Measurements from ENCODE around the gene CHRNA3.

DNA sequence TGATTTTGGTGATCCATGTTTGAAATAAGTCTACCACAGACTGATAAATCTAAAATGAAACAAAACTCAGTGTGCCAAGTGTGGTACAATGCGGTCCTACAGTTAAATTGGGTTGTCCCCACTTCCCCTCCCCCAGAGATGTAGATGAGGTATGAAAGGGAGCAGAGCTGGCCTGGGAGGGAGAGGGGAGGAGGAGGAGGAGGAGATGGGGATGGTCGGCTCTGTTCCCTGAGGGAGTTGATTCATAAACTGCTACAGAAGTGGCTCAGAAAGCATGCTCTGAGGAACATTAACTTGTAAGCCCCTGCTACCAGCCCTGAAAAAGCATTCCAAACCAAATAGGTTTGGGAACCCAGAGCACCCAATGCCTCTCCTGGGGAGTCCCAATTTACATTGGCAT, 48.2 kb upstream of the CHRNA3 start:
- TF ChIP-seq, protein P1, sequence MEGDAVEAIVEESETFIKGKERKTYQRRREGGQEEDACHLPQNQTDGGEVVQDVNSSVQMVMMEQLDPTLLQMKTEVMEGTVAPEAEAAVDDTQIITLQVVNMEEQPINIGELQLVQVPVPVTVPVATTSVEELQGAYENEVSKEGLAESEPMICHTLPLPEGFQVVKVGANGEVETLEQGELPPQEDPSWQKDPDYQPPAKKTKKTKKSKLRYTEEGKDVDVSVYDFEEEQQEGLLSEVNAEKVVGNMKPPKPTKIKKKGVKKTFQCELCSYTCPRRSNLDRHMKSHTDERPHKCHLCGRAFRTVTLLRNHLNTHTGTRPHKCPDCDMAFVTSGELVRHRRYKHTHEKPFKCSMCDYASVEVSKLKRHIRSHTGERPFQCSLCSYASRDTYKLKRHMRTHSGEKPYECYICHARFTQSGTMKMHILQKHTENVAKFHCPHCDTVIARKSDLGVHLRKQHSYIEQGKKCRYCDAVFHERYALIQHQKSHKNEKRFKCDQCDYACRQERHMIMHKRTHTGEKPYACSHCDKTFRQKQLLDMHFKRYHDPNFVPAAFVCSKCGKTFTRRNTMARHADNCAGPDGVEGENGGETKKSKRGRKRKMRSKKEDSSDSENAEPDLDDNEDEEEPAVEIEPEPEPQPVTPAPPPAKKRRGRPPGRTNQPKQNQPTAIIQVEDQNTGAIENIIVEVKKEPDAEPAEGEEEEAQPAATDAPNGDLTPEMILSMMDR (conservative IDR thresholded peaks at IDR 0.05 in 1 of 2, IDR thresholded peaks at IDR 0.05 in 1 of 2; ENCODE audit: extremely low read depth in 1 of 2, insufficient read depth in 1 of 2, low read depth in 1 of 2, low read length in 2 of 2), result no peak
- no peak for TF ChIP-seq EZH2 (IDR thresholded peaks at IDR 0.05; ENCODE audit: borderline replicate concordance, low read length)

Data from mammary epithelial cell (primary cell).